LNCaP clone FGC (cell line): ENCODE measurements around the gene FOXO6.

Source experiments
- DNase-seq: peaks from one replicate; pipeline ENCODE4 v3.0.0-alpha.2; 2011; ENCODE audit warnings: low read depth
- H3K4me3 ChIP-seq: 2 replicates; pipeline ENCODE4 v1.5.1; 2011; ENCODE audit warnings: mild to moderate bottlenecking, low read depth, low read length, control low read depth
- TF ChIP-seq, protein P1 (sequence below): IDR thresholded peaks from 2 replicates; pipeline ENCODE4 v1.5.1; 2012; ENCODE audit warnings: mild to moderate bottlenecking; ENCODE audit not compliant: control insufficient read depth, insufficient read depth; ENCODE audit errors: extremely low read depth

The FOXO6 gene

GRCh38 chr1:41408691-41409090 is 47.5 kb downstream of the FOXO6 start:
- TF ChIP-seq, protein P1, sequence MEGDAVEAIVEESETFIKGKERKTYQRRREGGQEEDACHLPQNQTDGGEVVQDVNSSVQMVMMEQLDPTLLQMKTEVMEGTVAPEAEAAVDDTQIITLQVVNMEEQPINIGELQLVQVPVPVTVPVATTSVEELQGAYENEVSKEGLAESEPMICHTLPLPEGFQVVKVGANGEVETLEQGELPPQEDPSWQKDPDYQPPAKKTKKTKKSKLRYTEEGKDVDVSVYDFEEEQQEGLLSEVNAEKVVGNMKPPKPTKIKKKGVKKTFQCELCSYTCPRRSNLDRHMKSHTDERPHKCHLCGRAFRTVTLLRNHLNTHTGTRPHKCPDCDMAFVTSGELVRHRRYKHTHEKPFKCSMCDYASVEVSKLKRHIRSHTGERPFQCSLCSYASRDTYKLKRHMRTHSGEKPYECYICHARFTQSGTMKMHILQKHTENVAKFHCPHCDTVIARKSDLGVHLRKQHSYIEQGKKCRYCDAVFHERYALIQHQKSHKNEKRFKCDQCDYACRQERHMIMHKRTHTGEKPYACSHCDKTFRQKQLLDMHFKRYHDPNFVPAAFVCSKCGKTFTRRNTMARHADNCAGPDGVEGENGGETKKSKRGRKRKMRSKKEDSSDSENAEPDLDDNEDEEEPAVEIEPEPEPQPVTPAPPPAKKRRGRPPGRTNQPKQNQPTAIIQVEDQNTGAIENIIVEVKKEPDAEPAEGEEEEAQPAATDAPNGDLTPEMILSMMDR = no peak
- no peak for DNase-seq
- H3K4me3 ChIP-seq = no peak overlapping the region

- TF ChIP-seq, protein P1 = no peak
- DNase-seq = no peak
- H3K4me3 ChIP-seq = no peak overlapping the region
These were observed 48.6 kb downstream of the FOXO6 start for GRCh38 chr1:41409825-41410224.

DNA sequence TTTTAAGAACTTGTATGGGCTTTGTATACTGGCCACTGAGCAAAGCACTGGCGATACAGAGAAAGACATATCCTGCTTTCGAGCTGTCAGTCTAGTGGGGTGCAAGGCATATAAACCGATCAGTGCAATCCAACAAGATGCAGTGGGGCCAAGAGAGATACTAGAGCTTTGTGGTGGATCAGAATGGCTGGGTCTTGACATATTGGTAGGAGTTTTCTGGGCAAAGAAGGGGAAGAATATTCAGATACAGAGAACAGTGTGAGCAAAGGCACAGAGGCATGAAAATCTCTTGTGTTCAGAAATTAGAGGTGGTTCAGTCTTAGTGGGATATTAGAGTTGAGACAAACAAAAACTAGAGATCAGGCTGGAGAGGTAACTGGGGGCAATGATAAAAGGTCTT is 49.2 kb downstream of the FOXO6 start:
- TF ChIP-seq, protein P1 = no peak
- no peak overlapping the region for H3K4me3 ChIP-seq
- DNase-seq = no peak

DNA sequence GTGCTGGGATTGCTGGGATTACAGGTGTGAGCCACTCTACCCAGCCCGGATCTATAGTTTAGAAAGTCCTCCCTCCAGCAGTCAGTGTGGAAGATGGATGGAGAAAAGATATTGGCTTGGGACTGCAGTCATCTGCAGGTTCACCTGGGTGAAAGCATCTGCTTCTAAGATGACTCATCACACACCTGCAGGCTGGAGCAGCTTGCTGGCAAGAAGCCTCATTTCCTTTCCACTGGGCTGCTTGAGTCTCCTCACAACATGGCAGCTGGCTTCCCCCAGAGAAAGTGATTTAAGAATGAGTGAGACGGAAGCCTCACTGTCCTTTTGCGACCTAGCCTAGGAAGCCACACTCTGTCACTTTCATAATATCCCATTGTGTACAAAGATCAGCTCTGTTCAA is 50.0 kb downstream of the FOXO6 start:
- TF ChIP-seq, protein P1 = no peak
- H3K4me3 ChIP-seq = no peak overlapping the region
- no peak for DNase-seq

DNA sequence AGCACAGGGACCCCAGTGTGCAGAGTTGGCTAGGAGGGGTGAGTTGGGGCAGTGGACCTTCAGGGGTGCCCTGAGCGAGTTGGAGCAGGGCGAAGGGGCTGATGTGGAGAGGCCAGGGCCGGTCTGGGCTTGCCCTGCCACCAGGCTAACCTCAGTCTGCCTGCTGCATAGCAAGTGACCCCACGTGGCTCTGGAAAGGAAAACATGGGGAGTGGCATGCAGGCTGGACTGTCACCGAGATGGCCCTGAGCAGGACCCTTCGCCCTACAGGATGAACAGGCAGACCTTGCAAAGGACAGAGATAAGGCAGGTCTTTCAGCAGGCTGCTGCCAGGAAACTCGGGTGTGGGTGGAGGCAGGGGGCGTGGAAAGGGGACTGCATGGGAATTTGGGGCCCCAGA is 51.5 kb downstream of the FOXO6 start:
- no peak for DNase-seq
- no peak overlapping the region for H3K4me3 ChIP-seq
- TF ChIP-seq, protein P1 = no peak

- TF ChIP-seq, protein P1 = no peak
- no peak overlapping the region for H3K4me3 ChIP-seq
- DNase-seq = no peak
These were observed 52.6 kb downstream of the FOXO6 start for GRCh38 chr1:41413748-41414281.

DNA sequence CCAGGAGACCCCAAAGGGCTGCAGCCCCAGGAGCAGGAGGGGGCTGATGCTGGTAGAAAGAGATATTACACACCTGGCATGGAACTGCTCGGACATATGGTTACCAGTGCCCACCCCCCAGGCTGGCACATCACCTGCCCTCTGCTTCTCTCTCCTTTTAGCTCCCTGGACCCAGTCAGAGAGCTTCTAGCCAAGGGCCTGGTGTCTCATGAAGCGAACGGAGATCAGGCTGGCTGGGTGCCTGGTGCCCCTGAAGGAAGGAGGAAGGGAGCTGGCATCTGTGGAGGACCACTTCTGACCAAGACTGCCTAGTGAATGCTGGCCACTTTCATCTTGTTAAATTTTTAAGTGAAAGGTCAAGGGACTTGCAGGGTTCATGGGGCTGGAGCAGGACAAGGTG is 53.1 kb downstream of the FOXO6 start:
- DNase-seq = no peak
- no peak overlapping the region for H3K4me3 ChIP-seq
- TF ChIP-seq, protein P1 = no peak
